Fibroblast of peridontal ligament (primary cell): ENCODE results near the gene ZIM2.
A peak's percentile ranks its signal among the peaks of the same experiment; 100 is the strongest.

ENCODE experiments used
- DNase-seq: peaks from one replicate; pipeline ENCODE4 v3.0.0-alpha.2; 2010; ENCODE audit errors: extremely low read depth

ZIM2 gene

DNA sequence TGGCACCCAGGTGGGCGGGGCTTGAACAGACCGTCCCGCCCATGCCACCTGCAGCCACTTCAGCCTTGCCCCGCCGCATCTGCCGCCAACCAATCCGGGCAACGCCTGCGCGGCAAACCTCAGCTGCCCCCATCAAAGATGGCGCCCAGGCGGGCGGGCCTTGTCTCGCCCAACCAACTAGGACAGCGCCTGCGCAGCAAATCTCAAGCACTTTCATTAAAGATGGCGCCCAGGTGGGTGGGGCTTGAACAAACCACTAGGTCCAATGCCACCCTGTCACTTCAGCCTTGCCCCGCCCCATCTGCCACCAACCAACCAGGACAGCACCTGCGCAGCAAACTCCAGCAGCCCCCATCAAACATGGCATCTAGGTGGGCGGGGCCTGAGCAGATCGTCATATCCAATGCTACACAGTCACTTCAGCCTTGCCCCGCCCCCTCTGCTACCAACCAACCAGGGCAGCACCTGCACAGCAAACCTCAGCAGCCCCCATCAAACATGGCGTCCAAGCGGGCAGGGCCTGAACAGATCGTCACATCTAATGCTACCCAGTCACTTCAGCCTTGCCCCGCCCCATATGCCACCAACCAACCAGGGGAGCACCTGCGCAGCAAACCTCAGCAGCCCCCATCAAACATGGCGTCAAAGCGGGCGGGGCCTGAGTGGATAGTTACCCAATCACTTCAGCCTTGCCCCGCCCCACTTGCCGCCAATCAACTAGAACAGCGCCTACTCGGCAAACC is 1.4 kb downstream of the ZIM2 start:
- DNase-seq: peak; percentile 2

DNA sequence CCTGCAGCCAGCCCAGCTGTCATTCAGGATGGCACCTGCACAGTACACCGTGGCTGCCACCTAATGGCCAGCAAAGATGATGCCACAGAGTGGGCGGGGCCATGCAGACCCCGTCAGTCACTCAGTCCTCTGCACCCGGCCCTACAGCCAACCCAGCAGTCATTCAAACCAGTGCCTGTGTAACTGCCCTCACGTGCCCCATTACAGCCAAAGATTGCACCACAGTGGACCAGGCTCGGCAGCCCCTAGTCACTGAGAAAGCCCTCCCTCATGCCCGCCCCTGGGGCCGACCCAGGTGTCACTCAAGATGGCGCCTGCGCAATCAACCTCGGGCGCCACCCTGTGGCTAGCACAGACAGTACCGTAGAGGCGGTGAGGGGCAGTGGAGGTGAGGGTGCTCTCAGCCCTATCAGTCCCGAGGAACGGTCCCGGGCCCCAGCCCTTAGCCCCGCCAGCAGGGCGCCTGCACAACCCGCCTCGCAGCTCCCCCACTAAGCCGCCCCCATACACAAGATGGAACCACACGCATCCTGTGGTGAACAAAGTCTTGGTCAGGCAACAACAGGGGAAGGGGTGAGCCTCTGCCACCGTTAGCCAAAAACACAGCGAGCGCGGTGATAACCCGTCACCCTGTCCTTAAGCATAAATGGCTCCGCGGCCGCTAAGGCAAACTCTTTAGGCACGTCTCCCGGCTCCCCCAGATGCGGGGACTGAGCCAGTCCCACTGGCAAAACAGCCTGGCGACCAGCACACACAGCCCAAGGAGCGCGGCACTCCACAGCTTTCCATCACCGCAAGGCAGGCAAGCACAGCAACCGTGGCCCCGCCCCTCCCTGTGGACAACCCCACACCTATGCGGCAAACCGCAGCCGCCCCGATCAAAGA is 2.3 kb downstream of the ZIM2 start:
- no peak for DNase-seq

DNA sequence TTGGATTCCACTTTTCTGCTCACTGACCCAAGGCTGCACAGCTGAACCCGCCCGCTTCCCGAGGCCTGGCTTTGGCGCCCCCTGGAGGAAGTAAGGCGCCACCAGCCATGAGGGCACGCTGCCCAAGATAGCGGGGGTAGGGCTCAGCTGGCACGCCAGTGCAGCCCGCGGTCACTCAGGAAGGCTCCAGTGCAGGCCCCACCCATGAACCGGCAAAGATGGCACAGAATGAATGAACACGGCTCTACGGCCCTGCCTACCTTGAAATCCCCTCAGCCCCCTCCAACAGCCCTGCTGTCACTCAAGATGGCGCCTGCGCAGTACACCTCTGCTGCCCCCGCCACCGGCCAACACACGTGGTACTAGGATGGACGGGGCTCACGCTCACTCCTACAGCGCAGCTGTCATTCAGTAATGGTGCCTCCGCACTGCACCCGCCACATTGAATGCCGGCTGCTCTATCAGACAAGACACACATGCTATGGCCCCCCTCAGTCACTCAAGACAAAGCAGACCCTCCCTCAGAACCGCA is 3.0 kb downstream of the ZIM2 start:
- DNase-seq: no peak

DNA sequence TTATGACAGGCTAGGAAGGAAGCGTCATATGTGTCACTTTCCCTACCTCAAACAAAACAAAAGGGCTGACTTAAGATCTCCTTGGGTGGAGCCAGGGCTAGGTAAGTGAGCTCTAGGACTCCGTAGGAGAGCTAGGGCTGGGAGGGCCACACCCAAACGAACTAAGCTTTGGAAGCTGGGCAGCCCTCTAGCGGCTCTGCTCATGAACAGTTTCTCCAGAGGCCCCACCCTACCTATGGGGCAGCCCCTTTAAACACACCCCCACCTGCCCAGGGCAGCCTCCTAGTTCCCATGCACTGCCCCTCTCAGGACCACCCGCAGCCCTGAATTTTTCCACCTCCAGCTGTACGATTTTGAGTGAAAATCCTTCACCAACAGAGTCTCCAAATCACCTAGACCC is 3.5 kb downstream of the ZIM2 start:
- no peak for DNase-seq

DNA sequence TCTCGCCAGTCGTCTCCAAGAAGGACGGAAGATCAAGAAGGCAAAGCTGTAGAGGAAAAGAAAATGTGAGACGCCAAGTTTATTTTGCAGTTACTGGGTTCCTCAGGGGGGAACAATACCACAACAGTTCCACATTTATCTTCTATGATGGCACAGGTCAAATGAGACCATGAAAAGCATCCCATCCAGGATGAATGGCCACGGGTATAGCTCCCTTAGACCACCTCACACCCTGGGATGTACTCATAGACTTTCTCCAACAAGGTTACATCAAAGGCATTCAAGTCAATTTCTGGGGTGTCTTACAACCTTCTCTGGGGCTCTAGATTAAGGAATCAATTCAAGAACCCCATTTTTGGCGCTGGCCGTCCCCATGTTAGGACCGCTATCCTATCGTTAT is 4.5 kb downstream of the ZIM2 start:
- no peak for DNase-seq

DNA sequence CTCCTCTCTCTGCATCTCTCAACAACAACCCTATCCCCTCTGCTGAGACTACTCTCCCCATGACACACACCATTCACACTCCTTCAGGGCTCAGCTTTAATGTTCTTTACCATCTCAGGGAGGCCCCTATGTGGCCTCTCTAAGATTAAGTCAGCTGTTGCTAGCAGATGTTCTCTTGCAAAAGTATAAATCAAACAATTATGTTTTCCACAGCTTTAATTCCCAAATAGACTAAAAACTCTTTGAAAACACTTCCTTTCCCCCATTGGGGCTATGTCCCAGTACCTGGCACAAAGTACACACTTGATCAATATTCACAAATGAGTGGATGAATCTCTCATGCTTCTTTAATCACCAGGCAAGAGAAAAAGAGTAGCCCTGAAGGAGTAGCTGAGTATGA is 5.1 kb downstream of the ZIM2 start:
- no peak for DNase-seq

DNA sequence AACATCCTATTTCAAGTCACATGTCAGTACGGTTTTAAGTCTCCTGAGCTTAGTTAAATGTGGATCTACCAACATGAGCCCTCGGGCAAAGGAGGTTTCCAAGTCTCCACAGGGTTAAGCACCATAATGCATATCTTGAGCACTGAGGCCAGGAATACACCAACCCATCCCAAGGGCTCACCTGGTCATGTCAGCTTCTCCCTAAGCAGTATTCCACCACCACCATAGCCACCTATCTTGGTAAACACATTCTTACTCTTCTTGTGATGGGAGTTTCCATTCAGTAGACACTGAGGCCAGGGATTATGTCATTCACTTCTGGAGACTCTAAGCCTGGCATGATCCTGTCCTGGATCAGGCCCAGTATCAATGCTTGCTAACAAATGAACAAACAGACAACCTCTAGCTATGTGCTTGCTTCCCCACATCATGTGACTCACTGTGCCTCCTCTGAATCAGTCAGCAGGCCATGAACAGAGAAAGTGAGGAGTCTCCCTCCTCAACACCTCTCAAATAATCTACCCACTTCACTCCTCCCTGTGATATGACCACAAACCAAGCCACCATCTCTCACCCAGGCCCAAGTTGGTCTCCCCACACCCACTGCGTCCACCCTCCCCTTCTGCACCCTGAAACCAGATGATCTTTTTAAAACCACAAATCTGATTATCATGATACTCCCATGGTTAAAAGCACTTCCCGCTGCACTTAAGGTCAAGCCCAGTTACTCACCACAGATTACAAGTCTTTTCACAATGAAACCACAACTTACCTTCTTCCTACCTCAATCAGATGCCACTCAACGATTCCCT is 5.8 kb downstream of the ZIM2 start:
- DNase-seq: no peak

DNA sequence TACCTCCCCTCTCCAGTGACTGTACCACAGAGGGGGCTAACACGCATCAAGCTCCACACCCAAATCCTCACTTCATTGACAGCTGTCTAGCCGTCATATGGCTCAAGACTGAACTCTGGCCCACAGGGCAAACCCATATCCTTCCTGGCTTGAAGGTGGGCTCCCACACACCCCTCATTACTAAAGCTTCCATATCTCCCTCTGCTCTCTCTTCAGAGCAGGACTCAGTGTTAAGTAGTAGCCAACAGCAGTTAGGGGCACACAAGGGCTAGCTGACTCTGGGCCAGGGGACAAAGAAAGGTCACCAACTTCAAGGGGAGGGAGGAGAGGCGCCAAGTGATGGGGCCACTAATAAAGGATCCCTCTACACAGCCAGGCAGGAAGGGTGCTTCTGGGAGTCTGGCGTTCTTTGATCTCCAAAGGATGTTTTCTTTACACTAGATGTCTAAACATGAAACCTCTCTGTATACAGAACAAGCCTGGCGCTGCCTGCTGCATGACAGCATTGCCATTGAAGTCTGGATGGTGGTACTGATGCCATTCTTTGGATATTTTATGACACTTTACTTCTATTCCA is 8.1 kb downstream of the ZIM2 start:
- no peak for DNase-seq

DNA sequence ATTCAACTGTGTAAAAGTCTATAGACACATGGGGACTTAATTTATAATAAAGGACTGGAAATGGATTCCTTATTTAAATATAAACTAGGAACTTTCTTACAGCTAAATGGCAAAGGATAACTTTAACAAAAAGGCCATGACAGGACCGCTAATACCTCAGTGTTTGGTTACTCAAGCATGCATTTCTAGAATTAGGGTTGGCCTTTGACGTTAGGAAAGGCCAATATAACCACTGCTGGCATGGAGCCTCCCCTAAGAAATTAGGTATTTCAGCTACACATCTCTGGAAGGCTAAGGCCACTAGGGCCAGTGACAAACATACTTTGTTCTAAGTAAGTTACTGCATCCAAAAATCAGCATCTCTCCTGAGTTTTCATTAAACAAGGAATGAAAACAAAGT is 9.3 kb downstream of the ZIM2 start:
- DNase-seq: no peak

DNA sequence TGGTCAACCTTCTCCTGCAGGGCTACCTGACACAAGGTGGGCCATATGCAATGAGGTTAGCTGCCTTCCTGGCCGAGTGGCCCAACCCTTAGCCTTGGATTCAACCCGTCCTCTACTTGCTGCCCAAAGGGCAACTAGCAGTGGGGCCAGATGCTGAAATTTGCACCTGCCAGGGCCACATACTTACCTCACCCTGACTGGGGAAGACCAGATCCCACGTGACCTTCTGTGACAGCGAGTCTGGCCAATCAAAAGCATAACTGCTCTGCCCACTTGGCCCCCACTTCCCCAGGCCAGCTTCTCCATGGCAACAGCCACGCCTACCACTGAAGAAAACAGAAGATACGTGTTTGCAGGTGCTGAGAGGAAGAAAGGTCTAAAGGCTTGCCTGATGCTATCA is 10.9 kb downstream of the ZIM2 start:
- DNase-seq: no peak

DNA sequence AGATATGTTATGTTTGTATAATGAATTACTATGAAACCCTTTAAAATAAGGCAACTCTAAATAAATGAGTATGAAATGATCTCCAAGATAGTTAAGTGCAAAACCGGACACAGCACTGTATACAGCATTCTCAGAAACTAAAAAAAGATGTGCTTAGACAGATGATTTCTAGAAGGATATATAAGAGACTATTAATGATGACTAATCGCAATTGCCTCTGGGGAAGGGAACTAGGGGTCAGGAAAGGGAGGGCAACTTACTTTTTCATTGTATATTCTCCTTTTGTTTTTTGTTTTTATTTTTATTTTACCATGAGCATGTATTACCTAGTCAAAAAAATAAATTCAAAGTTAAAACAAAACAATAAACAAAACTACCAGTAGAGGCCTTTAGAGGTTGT is 12.8 kb downstream of the ZIM2 start:
- DNase-seq: no peak

DNA sequence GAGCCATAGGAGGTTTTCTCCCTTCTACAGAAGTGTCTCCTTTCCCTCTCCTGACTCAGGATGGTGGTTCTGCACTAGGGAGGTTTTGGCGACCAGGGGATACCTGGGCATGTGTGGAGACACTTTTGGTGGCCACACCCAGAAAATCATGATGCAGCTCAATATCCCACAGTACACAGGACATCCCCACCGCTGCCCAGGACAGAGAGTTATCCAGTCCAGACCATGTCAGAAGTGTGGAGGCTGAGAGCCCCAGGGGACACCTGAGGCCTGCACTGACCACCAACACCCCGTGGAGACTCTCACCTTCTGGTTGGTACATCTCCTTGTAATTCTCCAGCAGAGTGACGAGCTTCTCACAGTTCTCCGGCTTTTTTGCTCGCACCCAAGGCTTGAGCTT is 16.6 kb downstream of the ZIM2 start:
- no peak for DNase-seq

DNA sequence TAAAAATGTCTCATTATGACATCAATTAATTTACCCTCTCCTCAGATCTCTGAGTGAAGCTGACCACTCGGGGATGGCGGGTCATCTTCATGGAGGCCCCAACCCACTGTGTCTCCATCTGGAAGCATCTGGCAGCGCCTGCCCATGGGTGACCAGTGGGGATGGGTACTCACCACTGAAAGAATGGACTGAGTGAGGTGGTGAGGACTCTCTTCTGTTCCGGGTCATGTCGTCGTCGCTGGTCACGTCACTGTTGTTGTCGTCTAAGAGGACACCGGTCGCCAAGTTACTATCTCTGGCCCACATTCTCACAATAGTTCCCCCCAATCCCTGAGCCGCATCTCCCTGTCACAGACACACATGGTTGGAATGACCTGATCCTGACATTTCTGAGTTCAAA is 17.1 kb downstream of the ZIM2 start:
- no peak for DNase-seq

DNA sequence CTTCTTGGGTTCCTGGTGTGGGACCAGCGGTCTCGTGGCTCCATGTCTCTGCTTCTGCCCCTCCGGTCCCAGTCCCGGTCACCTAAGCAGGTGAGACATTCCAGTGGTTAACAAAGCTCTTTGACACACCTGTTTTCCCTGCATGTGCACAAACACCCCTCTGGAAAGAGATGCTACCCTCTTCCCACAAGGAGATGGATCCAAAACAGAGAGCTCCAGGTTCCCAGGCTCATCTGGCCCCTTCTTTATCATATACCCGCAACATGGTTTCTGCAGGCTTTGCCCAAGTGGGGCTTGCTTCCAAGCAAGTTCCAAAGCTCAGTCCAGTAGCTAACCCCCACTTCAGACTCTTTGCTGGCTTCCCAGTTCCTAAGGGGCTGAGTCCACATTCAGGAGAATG is 17.8 kb downstream of the ZIM2 start:
- DNase-seq: no peak

DNA sequence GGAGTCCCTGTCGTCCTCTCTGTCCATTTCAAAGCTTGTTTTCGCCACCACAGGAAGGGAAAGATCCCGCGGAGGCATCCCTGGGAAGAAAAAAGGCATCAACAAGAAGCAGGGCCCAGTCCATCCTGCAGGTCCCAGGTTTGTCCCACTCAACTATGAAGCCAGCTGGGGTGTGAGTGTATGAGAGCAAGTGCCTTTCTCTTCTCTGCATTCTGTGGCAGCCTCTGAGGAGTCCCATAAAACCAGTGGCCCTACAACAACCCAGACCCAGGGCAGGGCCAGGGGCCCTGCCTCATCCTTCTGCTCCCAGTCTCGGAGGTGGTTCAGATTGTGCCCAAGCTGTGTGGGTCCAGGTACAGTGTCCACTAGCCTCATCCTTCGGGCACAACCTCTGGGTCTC is 18.9 kb downstream of the ZIM2 start:
- DNase-seq: no peak

DNA sequence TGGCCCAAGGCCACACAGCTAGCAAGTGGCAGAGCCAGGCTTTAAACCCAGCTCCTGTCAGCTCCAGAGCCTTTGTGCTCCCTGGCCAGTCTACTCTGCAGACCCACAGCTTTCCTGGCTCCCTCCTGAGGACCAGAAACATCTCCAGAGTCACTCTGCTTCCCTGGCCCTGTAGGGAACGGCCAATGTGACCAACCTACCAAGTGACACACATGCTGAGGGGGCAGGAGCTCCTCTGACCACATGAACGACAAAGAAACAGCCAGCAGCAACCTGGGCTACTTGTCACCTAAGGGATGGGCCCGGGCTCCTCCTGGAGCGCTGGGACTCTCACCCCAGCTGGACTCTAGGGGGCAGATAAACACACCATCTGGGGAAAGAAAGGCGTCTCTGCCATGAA is 19.3 kb downstream of the ZIM2 start:
- DNase-seq: no peak

DNA sequence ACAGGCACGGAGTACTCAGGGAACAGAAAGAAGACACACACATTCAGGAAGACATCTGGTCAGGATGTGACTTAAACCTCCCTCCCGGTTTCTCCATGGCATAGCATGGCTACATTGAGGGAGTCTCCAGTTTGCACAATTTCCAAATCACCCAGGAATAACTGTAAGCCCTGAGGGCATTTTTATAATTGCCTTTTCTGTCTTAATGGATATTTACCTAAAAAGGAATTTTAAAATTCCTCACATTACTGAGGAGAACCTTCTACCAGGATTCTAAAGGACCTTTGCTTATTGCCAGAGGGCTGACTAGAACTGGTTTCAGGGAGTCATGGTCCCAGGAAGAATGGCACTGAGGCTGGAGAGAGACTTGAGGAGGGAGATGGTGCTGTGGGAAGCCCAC is 21.4 kb downstream of the ZIM2 start:
- no peak for DNase-seq

DNA sequence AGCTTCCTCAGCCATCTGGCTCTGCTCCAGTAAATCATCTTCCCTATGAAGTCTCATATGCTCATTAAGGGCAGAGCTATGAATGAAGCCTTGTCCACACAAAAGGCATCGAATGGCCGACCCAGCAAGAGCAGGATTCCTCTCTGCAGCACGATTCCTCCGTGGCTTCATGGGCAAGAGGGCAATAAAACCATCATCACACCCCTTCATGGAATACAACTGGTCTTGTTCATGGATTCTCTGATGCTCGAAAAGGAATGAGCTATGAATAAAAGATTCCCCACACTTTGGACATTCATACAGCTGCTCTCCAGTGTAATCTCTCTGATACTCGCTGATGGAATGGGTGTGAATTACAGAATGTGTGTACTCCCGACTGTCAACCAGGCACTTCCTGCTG is 25.9 kb downstream of the ZIM2 start:
- no peak for DNase-seq

DNA sequence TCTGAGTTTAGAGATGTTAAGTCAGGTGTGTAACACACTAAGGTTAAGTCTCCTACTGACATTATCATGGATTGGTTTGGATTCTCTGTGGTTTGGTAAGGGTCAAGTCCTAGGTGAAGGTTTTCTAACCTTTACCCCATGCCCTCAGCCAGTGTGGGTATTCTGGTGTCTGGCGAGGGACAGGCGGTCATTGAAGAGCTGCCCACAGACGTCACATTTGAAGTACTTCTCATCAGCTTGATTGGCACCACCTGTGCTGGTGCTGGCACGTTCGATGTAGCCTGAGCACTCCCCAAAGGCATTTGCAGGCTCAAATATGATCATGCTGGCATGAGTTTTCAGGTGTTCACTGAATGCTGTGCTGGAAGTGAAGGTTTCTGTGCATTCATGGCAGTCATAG is 27.0 kb downstream of the ZIM2 start:
- DNase-seq: no peak

DNA sequence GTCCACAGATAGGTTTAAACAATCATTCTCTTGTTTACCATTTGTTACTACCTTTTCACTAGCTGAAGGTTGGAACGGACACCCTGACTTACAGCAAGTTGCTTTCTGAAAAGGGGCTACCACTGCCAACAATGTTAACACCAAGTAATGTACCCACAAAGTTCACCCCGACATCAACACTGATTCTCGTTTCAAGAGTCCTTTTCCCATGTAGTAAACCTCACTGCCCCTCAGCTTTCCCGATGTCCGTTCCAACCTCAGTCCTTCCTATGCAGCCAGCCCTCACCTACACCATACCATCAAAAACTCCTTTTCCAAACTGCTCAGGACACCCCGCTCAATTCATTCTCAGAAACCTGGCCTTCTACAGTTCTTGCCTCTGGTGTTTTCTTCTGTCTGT is 29.0 kb downstream of the ZIM2 start:
- no peak for DNase-seq

DNA sequence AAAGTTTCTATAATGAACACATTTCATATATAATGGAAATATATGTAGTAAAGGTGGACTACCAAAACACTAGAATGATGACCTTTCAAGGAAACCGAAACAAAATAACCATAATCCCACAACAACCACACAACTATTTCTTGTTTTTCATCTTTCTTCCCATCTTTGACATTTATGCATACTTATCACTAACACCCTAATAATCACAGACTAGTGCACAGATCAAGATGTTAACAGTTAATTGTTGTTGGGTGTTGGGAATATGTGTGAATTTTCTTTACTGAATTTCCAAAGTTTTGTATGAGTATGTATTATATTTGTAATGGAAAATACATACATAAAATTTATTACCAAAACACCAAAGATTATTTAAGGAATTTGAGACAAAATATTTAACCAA is 30.3 kb downstream of the ZIM2 start:
- no peak for DNase-seq
